Measurements from ENCODE around the gene RASSF3. TPM values are rescaled to one million over a fixed set of nuclear protein-coding genes. Genes with fewer than 3 reads are reported as not detected.

The RASSF3 gene
- total RNA-seq, 2 donors from 2014 or later: 40.3 to 42.4 TPM

- no peaks in the 10 kb centered on the region for H3K9me3 Mint-ChIP-seq
- H3K4me3 Mint-ChIP-seq: no peak overlapping the region
- H3K4me1 Mint-ChIP-seq (ENCODE audit: low read depth): peaks cover 6% of the 10 kb centered on the region
- H3K36me3 Mint-ChIP-seq (ENCODE audit: insufficient read depth in 2 of 2): peaks cover 2 to 4% of the 10 kb centered on the region in 2 donors
- ATAC-seq (replicated peaks in 1 of 2) (no peak), DNase-seq (no peak)
- H3K27ac Mint-ChIP-seq: no peak overlapping the region
- no peaks in the 10 kb centered on the region for H3K27me3 Mint-ChIP-seq (ENCODE audit: low read depth)
Observed at GRCh38 chr12:64723630-64724029, 113.3 kb downstream of the RASSF3 start.

GRCh38 chr12:64724201-64724745, 114.0 kb downstream of the RASSF3 start:
- no peaks in the 10 kb centered on the region for H3K27me3 Mint-ChIP-seq (ENCODE audit: low read depth)
- no peaks in the 10 kb centered on the region for H3K9me3 Mint-ChIP-seq
- ATAC-seq (replicated peaks in 1 of 2): no peak
- H3K4me1 Mint-ChIP-seq (ENCODE audit: low read depth): peaks cover 6% of the 10 kb centered on the region
- no peak overlapping the region for H3K27ac Mint-ChIP-seq
- peaks cover 2 to 4% of the 10 kb centered on the region in 2 donors for H3K36me3 Mint-ChIP-seq (ENCODE audit: insufficient read depth in 2 of 2)
- no peak for DNase-seq
- no peak overlapping the region for H3K4me3 Mint-ChIP-seq

- H3K27ac Mint-ChIP-seq: peak overlapping the region; percentile 84
- peak overlapping the region; percentile 42 to 70 for H3K4me3 Mint-ChIP-seq
- H3K4me1 Mint-ChIP-seq (ENCODE audit: low read depth): peaks cover 10% of the 10 kb centered on the region
- ATAC-seq (replicated peaks in 1 of 2) (peak; percentile 15 to 26), DNase-seq (no peak)
- no peaks in the 10 kb centered on the region for H3K9me3 Mint-ChIP-seq
- H3K27me3 Mint-ChIP-seq (ENCODE audit: low read depth): no peaks in the 10 kb centered on the region
- H3K36me3 Mint-ChIP-seq (ENCODE audit: insufficient read depth in 2 of 2): peaks cover 0 to 10% of the 10 kb centered on the region in 2 donors
Observed at GRCh38 chr12:64729909-64730587, 119.8 kb downstream of the RASSF3 start.

GRCh38 chr12:64730588-64730969, 120.3 kb downstream of the RASSF3 start:
- Mint-ChIP-seq H3K27me3 (ENCODE audit: low read depth) (no peaks in the 10 kb centered on the region), H3K27ac (peak overlapping the region; percentile 84), H3K36me3 (ENCODE audit: insufficient read depth in 2 of 2) (peaks cover 0 to 8% of the 10 kb centered on the region in 2 donors)

GRCh38 chr12:64731683-64732082, 121.4 kb downstream of the RASSF3 start:
- no peak for ATAC-seq (replicated peaks in 1 of 2)
- Mint-ChIP-seq H3K27me3 (ENCODE audit: low read depth) (no peaks in the 10 kb centered on the region), H3K4me1 (ENCODE audit: low read depth) (peaks cover 19% of the 10 kb centered on the region), H3K27ac (no peak overlapping the region), H3K36me3 (ENCODE audit: insufficient read depth in 2 of 2) (peaks cover 3 to 13% of the 10 kb centered on the region in 2 donors), H3K9me3 (no peaks in the 10 kb centered on the region), H3K4me3 (no peak overlapping the region)
- no peak for DNase-seq

More at GRCh38 chr12:64730588-64730969, 120.3 kb downstream of the RASSF3 start:
- Mint-ChIP-seq H3K4me3 (peak overlapping the region in 1 of 2 donors; percentile 70), H3K4me1 (ENCODE audit: low read depth) (peaks cover 10% of the 10 kb centered on the region), H3K9me3 (no peaks in the 10 kb centered on the region)
- DNase-seq (no peak), ATAC-seq (replicated peaks in 1 of 2) (peak; percentile 31 to 73)

GRCh38 chr12:64733857-64734256, 123.6 kb downstream of the RASSF3 start:
- Mint-ChIP-seq H3K9me3 (no peaks in the 10 kb centered on the region), H3K27me3 (ENCODE audit: low read depth) (no peaks in the 10 kb centered on the region), H3K27ac (no peak overlapping the region), H3K36me3 (ENCODE audit: insufficient read depth in 2 of 2) (peaks cover 6 to 19% of the 10 kb centered on the region in 2 donors), H3K4me3 (no peak overlapping the region), H3K4me1 (ENCODE audit: low read depth) (peaks cover 35% of the 10 kb centered on the region)
- ATAC-seq (replicated peaks in 1 of 2) (no peak), DNase-seq (no peak)

- no peaks in the 10 kb centered on the region for H3K27me3 Mint-ChIP-seq (ENCODE audit: low read depth)
- no peak overlapping the region for H3K27ac Mint-ChIP-seq
- no peak overlapping the region for H3K4me3 Mint-ChIP-seq
- DNase-seq (no peak), ATAC-seq (replicated peaks in 1 of 2) (no peak)
- peaks cover 34% of the 10 kb centered on the region for H3K4me1 Mint-ChIP-seq (ENCODE audit: low read depth)
- H3K36me3 Mint-ChIP-seq (ENCODE audit: insufficient read depth in 2 of 2): peaks cover 8 to 28% of the 10 kb centered on the region in 2 donors
- no peaks in the 10 kb centered on the region for H3K9me3 Mint-ChIP-seq
Observed at GRCh38 chr12:64735442-64735841, 125.1 kb downstream of the RASSF3 start.

GRCh38 chr12:64736771-64737170, 126.5 kb downstream of the RASSF3 start:
- ATAC-seq (replicated peaks in 1 of 2) (no peak), DNase-seq (no peak)
- Mint-ChIP-seq H3K27ac (peak overlapping the region; percentile 98), H3K4me3 (no peak overlapping the region), H3K4me1 (ENCODE audit: low read depth) (peaks cover 31% of the 10 kb centered on the region), H3K36me3 (ENCODE audit: insufficient read depth in 2 of 2) (peaks cover 11 to 27% of the 10 kb centered on the region in 2 donors), H3K9me3 (no peaks in the 10 kb centered on the region), H3K27me3 (ENCODE audit: low read depth) (no peaks in the 10 kb centered on the region)

- peaks cover 38% of the 10 kb centered on the region for H3K4me1 Mint-ChIP-seq (ENCODE audit: low read depth)
- peak overlapping the region; percentile 20 to 69 for H3K4me3 Mint-ChIP-seq
- H3K27me3 Mint-ChIP-seq (ENCODE audit: low read depth): no peaks in the 10 kb centered on the region
- DNase-seq (peak; percentile 54 to 56), ATAC-seq (replicated peaks in 1 of 2) (peak; percentile 94 to 95)
- H3K36me3 Mint-ChIP-seq (ENCODE audit: insufficient read depth in 2 of 2): peaks cover 11 to 33% of the 10 kb centered on the region in 2 donors
- H3K9me3 Mint-ChIP-seq: no peaks in the 10 kb centered on the region
- H3K27ac Mint-ChIP-seq: peak overlapping the region; percentile 98
Observed at GRCh38 chr12:64737539-64737938, 127.2 kb downstream of the RASSF3 start.

GRCh38 chr12:64739778-64740177, 129.5 kb downstream of the RASSF3 start:
- no peaks in the 10 kb centered on the region for H3K27me3 Mint-ChIP-seq (ENCODE audit: low read depth)
- peaks cover 14 to 34% of the 10 kb centered on the region in 2 donors for H3K36me3 Mint-ChIP-seq (ENCODE audit: insufficient read depth in 2 of 2)
- peaks cover 39% of the 10 kb centered on the region for H3K4me1 Mint-ChIP-seq (ENCODE audit: low read depth)
- H3K4me3 Mint-ChIP-seq: no peak overlapping the region
- DNase-seq (no peak), ATAC-seq (replicated peaks in 1 of 2) (no peak)
- H3K27ac Mint-ChIP-seq: peak overlapping the region; percentile 66
- no peaks in the 10 kb centered on the region for H3K9me3 Mint-ChIP-seq

GRCh38 chr12:64740646-64741045, 130.4 kb downstream of the RASSF3 start:
- Mint-ChIP-seq H3K4me1 (ENCODE audit: low read depth) (peaks cover 39% of the 10 kb centered on the region), H3K27me3 (ENCODE audit: low read depth) (no peaks in the 10 kb centered on the region), H3K9me3 (no peaks in the 10 kb centered on the region), H3K27ac (no peak overlapping the region), H3K36me3 (ENCODE audit: insufficient read depth in 2 of 2) (peaks cover 14 to 34% of the 10 kb centered on the region in 2 donors), H3K4me3 (no peak overlapping the region)
- ATAC-seq (replicated peaks in 1 of 2): no peak
- DNase-seq: no peak

GRCh38 chr12:64742416-64742815, 132.1 kb downstream of the RASSF3 start:
- no peak overlapping the region for H3K4me3 Mint-ChIP-seq
- no peaks in the 10 kb centered on the region for H3K27me3 Mint-ChIP-seq (ENCODE audit: low read depth)
- H3K27ac Mint-ChIP-seq: peak overlapping the region; percentile 28
- ATAC-seq (replicated peaks in 1 of 2) (peak; percentile 64 to 66), DNase-seq (no peak)
- peaks cover 13 to 28% of the 10 kb centered on the region in 2 donors for H3K36me3 Mint-ChIP-seq (ENCODE audit: insufficient read depth in 2 of 2)
- no peaks in the 10 kb centered on the region for H3K9me3 Mint-ChIP-seq
- peaks cover 30% of the 10 kb centered on the region for H3K4me1 Mint-ChIP-seq (ENCODE audit: low read depth)

GRCh38 chr12:64743206-64743605, 132.9 kb downstream of the RASSF3 start:
- H3K27me3 Mint-ChIP-seq (ENCODE audit: low read depth): no peaks in the 10 kb centered on the region
- no peak overlapping the region for H3K4me3 Mint-ChIP-seq
- H3K4me1 Mint-ChIP-seq (ENCODE audit: low read depth): peaks cover 22% of the 10 kb centered on the region
- H3K36me3 Mint-ChIP-seq (ENCODE audit: insufficient read depth in 2 of 2): peaks cover 10 to 24% of the 10 kb centered on the region in 2 donors
- DNase-seq (no peak), ATAC-seq (replicated peaks in 1 of 2) (no peak)
- H3K9me3 Mint-ChIP-seq: no peaks in the 10 kb centered on the region
- no peak overlapping the region for H3K27ac Mint-ChIP-seq
